Neuronal stem cell (in vitro differentiated cells): ENCODE results near the gene MZT2B.
"Not testable (repeated sequence)": the region's sequence is repeated elsewhere in the genome, so short reads cannot be mapped to it uniquely, and the experiment has no call there.

Experiments
- DNase-seq: peaks from one replicate; pipeline ENCODE4 v3.0.0-alpha.2; 2013; ENCODE audit warnings: low spot score
- H2AFZ ChIP-seq: one replicate; pipeline ENCODE4 v1.6.1; 2013; ENCODE audit warnings: mild to moderate bottlenecking, low read length, inconsistent platforms
- H2AK5ac ChIP-seq: 2 replicates; pipeline ENCODE4 v1.6.1; 2013; ENCODE audit warnings: low read depth, mild to moderate bottlenecking, inconsistent platforms, low read length, moderate library complexity, mixed read lengths
- H2BK120ac ChIP-seq: 2 replicates; pipeline ENCODE4 v1.6.1; 2013; ENCODE audit warnings: low read depth, mild to moderate bottlenecking, inconsistent platforms, low read length, moderate library complexity, mixed read lengths
- H2BK12ac ChIP-seq: one replicate; pipeline ENCODE4 v1.6.1; 2013; ENCODE audit warnings: low read length, inconsistent platforms
- H2BK15ac ChIP-seq: 2 replicates; pipeline ENCODE4 v1.6.1; 2013; ENCODE audit warnings: mild to moderate bottlenecking, low read length, inconsistent platforms, mixed read lengths
- H2BK5ac ChIP-seq: one replicate; pipeline ENCODE4 v1.6.1; 2013; ENCODE audit warnings: inconsistent platforms, mild to moderate bottlenecking, low read length, moderate library complexity
- H3K14ac ChIP-seq: one replicate; pipeline ENCODE4 v1.6.1; 2013; ENCODE audit warnings: low read length, inconsistent platforms
- H3K18ac ChIP-seq: 2 replicates; pipeline ENCODE4 v1.6.1; 2013; ENCODE audit warnings: low read length, inconsistent platforms
- H3K23ac ChIP-seq: 2 replicates; pipeline ENCODE4 v1.6.1; 2013; ENCODE audit warnings: low read depth, mild to moderate bottlenecking, mixed read lengths, low read length, inconsistent platforms; ENCODE audit not compliant: poor library complexity
- H3K27ac ChIP-seq: replicated peaks from 3 replicates; pipeline ENCODE4 v1.5.1; 2013; ENCODE audit warnings: low read length, inconsistent platforms
- H3K27me3 ChIP-seq, 3 experiments: 2 replicates each; pipeline ENCODE4 v1.6.1; 2013; ENCODE audit warnings: low read length in 3 of 3, mild to moderate bottlenecking in 2 of 3, inconsistent platforms in 1 of 3, low read depth in 1 of 3, mixed read lengths in 1 of 3, moderate library complexity in 1 of 3; ENCODE audit not compliant: control insufficient read depth in 3 of 3, insufficient read depth in 3 of 3
- H3K36me3 ChIP-seq, 2 donors: replicated peaks in 1 of 2; 2 replicates each; pipeline ENCODE4 v1.6.1; 2013; ENCODE audit warnings: low read length in 2 of 2; ENCODE audit not compliant: control insufficient read depth in 2 of 2, insufficient read depth in 2 of 2
- H3K4ac ChIP-seq: 2 replicates; pipeline ENCODE4 v1.6.1; 2013; ENCODE audit warnings: inconsistent platforms, mild to moderate bottlenecking, low read length, moderate library complexity
- H3K4me1 ChIP-seq, 2 donors: 1 replicate in 1 of 2; 2 replicates in 1 of 2; pipeline ENCODE4 v1.6.1; 2013; ENCODE audit warnings: low read length in 2 of 2, low read depth in 1 of 2; ENCODE audit not compliant: control insufficient read depth in 2 of 2, insufficient read depth in 1 of 2
- H3K4me2 ChIP-seq: one replicate; pipeline ENCODE4 v1.6.1; 2013; ENCODE audit warnings: mild to moderate bottlenecking, low read length, inconsistent platforms; ENCODE audit not compliant: insufficient read depth, poor library complexity, severe bottlenecking
- H3K4me3 ChIP-seq, 2 donors: 2 replicates each; pipeline ENCODE4 v1.5.1; 2013; ENCODE audit warnings: low read length in 2 of 2, mild to moderate bottlenecking in 2 of 2, inconsistent platforms in 1 of 2, moderate library complexity in 1 of 2
- H3K79me1 ChIP-seq: one replicate; pipeline ENCODE4 v1.6.1; 2013; ENCODE audit warnings: low read depth, mild to moderate bottlenecking, inconsistent platforms, low read length, moderate library complexity
- H3K9ac ChIP-seq: one replicate; pipeline ENCODE4 v1.6.1; 2013; ENCODE audit warnings: mild to moderate bottlenecking, low read depth, low read length, inconsistent platforms; ENCODE audit not compliant: poor library complexity
- H3K9me3 ChIP-seq, 2 donors: replicated peaks in 1 of 2; 2 replicates each; pipeline versions ENCODE3 to v1.6.1; 2013; ENCODE audit warnings: low read length in 2 of 2, mild to moderate bottlenecking in 2 of 2, inconsistent platforms in 1 of 2, low read depth in 1 of 2, mixed read lengths in 1 of 2, moderate library complexity in 1 of 2; ENCODE audit not compliant: control insufficient read depth in 2 of 2, insufficient read depth in 1 of 2
- H4K8ac ChIP-seq: one replicate; pipeline ENCODE4 v1.6.1; 2013; ENCODE audit warnings: low read depth, mild to moderate bottlenecking, inconsistent platforms, low read length, moderate library complexity
- H4K91ac ChIP-seq: one replicate; pipeline ENCODE4 v1.6.1; 2013; ENCODE audit warnings: low read length, low read depth, mild to moderate bottlenecking, inconsistent platforms; ENCODE audit not compliant: poor library complexity
- WGBS, 2 donors: extraction: QIAGEN DNeasy Blood & Tissue Kit; methylation state at CpG; one replicate each; pipeline ENCODE4 v1.1.7; 2013; ENCODE audit warnings: missing lambda C conversion rate in 2 of 2, mixed read lengths in 1 of 2; ENCODE audit not compliant: insufficient read length in 2 of 2, insufficient replicate concordance in 1 of 2; ENCODE audit errors: extremely low coverage in 2 of 2; 5-methylcytosine and 5-hydroxymethylcytosine counted together

Gene MZT2B

DNA sequence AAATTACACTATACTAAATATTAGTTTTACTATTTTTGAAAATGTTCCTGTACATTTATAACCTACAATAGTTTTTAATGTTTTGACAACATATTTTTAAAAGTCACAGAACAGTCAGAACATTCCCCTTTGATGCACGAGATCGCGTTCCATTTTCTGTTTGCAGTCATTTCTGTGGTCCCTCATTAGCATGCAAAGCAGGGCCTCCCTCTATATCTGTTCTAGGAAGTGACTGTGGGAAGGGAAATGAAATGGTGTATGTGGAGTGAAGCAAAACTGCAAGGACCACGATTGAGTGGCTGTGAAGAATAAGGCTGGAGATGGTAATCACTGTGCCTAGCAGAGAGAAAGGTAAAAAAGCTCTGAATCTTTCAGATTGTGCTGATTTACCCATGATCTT is 40.5 kb downstream of the MZT2B start:
- not testable (repeated sequence) for H2BK5ac ChIP-seq, H2AK5ac ChIP-seq, H3K23ac ChIP-seq, H2BK15ac ChIP-seq, H3K4ac ChIP-seq, H3K27ac ChIP-seq, H3K9ac ChIP-seq, H4K8ac ChIP-seq, H3K9me3 ChIP-seq, H3K18ac ChIP-seq, H2AFZ ChIP-seq, H4K91ac ChIP-seq, H3K4me2 ChIP-seq, H3K4me3 ChIP-seq, H3K36me3 ChIP-seq, H2BK12ac ChIP-seq, H3K4me1 ChIP-seq, H3K27me3 ChIP-seq, H2BK120ac ChIP-seq, H3K14ac ChIP-seq, H3K79me1 ChIP-seq, DNase-seq
- no CpG with 5 or more reads among the region's 4 CpGs for WGBS, 2 donors

GRCh38 chr2:130228005-130228404 is 45.9 kb downstream of the MZT2B start:
- H3K9ac ChIP-seq, H2BK15ac ChIP-seq, H2AFZ ChIP-seq, H3K14ac ChIP-seq, H3K27me3 ChIP-seq, H3K4ac ChIP-seq, H3K9me3 ChIP-seq, H3K23ac ChIP-seq, H3K4me2 ChIP-seq, H3K18ac ChIP-seq, H2BK12ac ChIP-seq, H2AK5ac ChIP-seq, H4K8ac ChIP-seq, H3K4me1 ChIP-seq, H2BK5ac ChIP-seq, H3K4me3 ChIP-seq, H2BK120ac ChIP-seq, H3K79me1 ChIP-seq, H4K91ac ChIP-seq, DNase-seq, H3K27ac ChIP-seq, H3K36me3 ChIP-seq: not testable (repeated sequence)
- WGBS, 2 donors, result no CpG with 5 or more reads among the region's 21 CpGs

GRCh38 chr2:130228467-130229160 is 46.6 kb downstream of the MZT2B start:
- not testable (repeated sequence) for H4K8ac ChIP-seq, H3K79me1 ChIP-seq, H4K91ac ChIP-seq, H2BK12ac ChIP-seq, DNase-seq, H3K9me3 ChIP-seq, H3K4ac ChIP-seq, H3K18ac ChIP-seq, H3K23ac ChIP-seq, H2AFZ ChIP-seq, H3K4me1 ChIP-seq, H2BK5ac ChIP-seq, H3K14ac ChIP-seq, H2AK5ac ChIP-seq, H3K9ac ChIP-seq, H2BK15ac ChIP-seq, H3K4me3 ChIP-seq, H3K4me2 ChIP-seq, H3K27ac ChIP-seq, H3K36me3 ChIP-seq, H3K27me3 ChIP-seq, H2BK120ac ChIP-seq
- WGBS, 2 donors, result no CpG with 5 or more reads among the region's 69 CpGs

DNA sequence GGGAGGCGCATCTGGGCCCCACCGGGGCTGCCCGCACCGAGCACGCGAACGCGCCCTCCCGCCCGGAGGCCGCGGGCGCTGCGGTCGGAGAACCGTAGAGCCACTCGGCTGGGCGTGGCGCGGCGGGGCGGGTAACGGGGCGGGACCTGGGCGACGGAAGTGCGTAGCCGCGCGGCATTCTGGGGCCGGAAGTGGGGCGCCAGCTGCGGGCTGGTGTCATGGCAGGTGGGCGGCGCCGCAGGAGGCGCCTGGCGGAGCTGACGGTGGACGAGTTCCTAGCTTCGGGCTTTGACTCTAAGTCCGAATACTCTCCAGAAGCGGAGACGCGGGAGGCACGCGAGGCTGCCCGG is 47.1 kb downstream of the MZT2B start:
- not testable (repeated sequence) for H3K27me3 ChIP-seq, H2BK15ac ChIP-seq, H3K4me2 ChIP-seq, DNase-seq, H2AFZ ChIP-seq, H3K4me1 ChIP-seq, H2AK5ac ChIP-seq, H4K91ac ChIP-seq, H3K14ac ChIP-seq, H3K18ac ChIP-seq, H3K79me1 ChIP-seq, H3K4ac ChIP-seq, H4K8ac ChIP-seq, H3K9me3 ChIP-seq, H3K36me3 ChIP-seq, H2BK12ac ChIP-seq, H2BK120ac ChIP-seq, H2BK5ac ChIP-seq, H3K27ac ChIP-seq, H3K9ac ChIP-seq, H3K4me3 ChIP-seq, H3K23ac ChIP-seq
- WGBS, 2 donors, result no CpG with 5 or more reads among the region's 48 CpGs
